HEK293 (cell line): Measurements from ENCODE around the gene EIF2D.

Experiments used
- BCL6B ChIP-seq: fragments of 450-650 bp; formaldehyde crosslinking; IDR thresholded peaks from 2 replicates; pipeline ENCODE4 v1.5.1; 2017; ENCODE audit warnings: missing biosample characterization, missing genetic modification characterization
- ELK4 ChIP-seq: IDR thresholded peaks from 2 replicates; pipeline ENCODE4 v1.6.1; 2011; ENCODE audit warnings: mild to moderate bottlenecking, low read depth, low read length, borderline replicate concordance
- KLF7 ChIP-seq: fragments of 450-650 bp; formaldehyde crosslinking; IDR thresholded peaks from 2 replicates; pipeline ENCODE4 v1.5.1; 2016; ENCODE audit warnings: missing biosample characterization, missing genetic modification characterization, borderline replicate concordance
- MYNN ChIP-seq: fragments of 450-650 bp; formaldehyde crosslinking; IDR thresholded peaks from 2 replicates; pipeline ENCODE4 v1.5.1; 2016; ENCODE audit warnings: missing biosample characterization, missing genetic modification characterization, borderline replicate concordance
- PBX3 ChIP-seq: sonication (generic); formaldehyde crosslinking; IDR thresholded peaks from 2 replicates; pipeline ENCODE4 v1.8.1; 2022; ENCODE audit warnings: mild to moderate bottlenecking, moderate library complexity, missing genetic modification reagents
- SCRT1 ChIP-seq: fragments of 450-650 bp; formaldehyde crosslinking; IDR thresholded peaks from 2 replicates; pipeline ENCODE4 v1.5.1; 2016; ENCODE audit warnings: missing biosample characterization, missing genetic modification characterization, borderline replicate concordance
- WT1 ChIP-seq: fragments of 450-650 bp; formaldehyde crosslinking; IDR thresholded peaks from 2 replicates; pipeline ENCODE4 v1.5.1; 2016; ENCODE audit warnings: missing biosample characterization, missing genetic modification characterization
- ZBTB26 ChIP-seq: fragments of 450-650 bp; formaldehyde crosslinking; optimal IDR thresholded peaks from 2 replicates; pipeline ENCODE3; 2016; ENCODE audit warnings: missing biosample characterization, mild to moderate bottlenecking, missing genetic modification characterization
- ZBTB48 ChIP-seq: fragments of 450-650 bp; formaldehyde crosslinking; IDR thresholded peaks from 2 replicates; pipeline ENCODE4 v1.5.1; 2016; ENCODE audit warnings: missing biosample characterization, missing genetic modification characterization
- ZFHX2 ChIP-seq: fragments of 450-650 bp; formaldehyde crosslinking; conservative IDR thresholded peaks from 2 replicates; pipeline ENCODE4 v1.5.1; 2016; ENCODE audit warnings: missing biosample characterization, missing genetic modification characterization
- ZFP41 ChIP-seq: fragments of 450-650 bp; formaldehyde crosslinking; IDR thresholded peaks from 2 replicates; pipeline ENCODE4 v1.5.1; 2016; ENCODE audit warnings: missing biosample characterization, missing genetic modification characterization, borderline replicate concordance
- ZIC2 ChIP-seq: fragments of 450-650 bp; formaldehyde crosslinking; IDR thresholded peaks from 2 replicates; pipeline ENCODE4 v1.5.1; 2016; ENCODE audit warnings: missing biosample characterization, missing genetic modification characterization
- ZNF121 ChIP-seq: fragments of 450-650 bp; formaldehyde crosslinking; IDR thresholded peaks from 2 replicates; pipeline ENCODE4 v1.5.1; 2016; ENCODE audit warnings: missing biosample characterization, missing genetic modification characterization
- ZNF138 ChIP-seq: fragments of 450-650 bp; formaldehyde crosslinking; IDR thresholded peaks from 2 replicates; pipeline ENCODE4 v1.5.1; 2016; ENCODE audit warnings: missing biosample characterization, missing genetic modification characterization, borderline replicate concordance
- ZNF140 ChIP-seq: fragments of 450-650 bp; formaldehyde crosslinking; IDR thresholded peaks from 2 replicates; pipeline ENCODE4 v1.5.1; 2016; ENCODE audit warnings: missing biosample characterization, missing genetic modification characterization
- ZNF157 ChIP-seq: fragments of 450-650 bp; formaldehyde crosslinking; IDR thresholded peaks from 2 replicates; pipeline ENCODE4 v1.5.1; 2016; ENCODE audit warnings: missing biosample characterization, missing genetic modification characterization
- ZNF19 ChIP-seq: fragments of 450-650 bp; formaldehyde crosslinking; IDR thresholded peaks from 2 replicates; pipeline ENCODE4; 2016; ENCODE audit warnings: missing biosample characterization, missing genetic modification characterization, low read depth
- ZNF2 ChIP-seq: fragments of 450-650 bp; formaldehyde crosslinking; IDR thresholded peaks from 2 replicates; pipeline ENCODE4 v1.5.1; 2016; ENCODE audit warnings: missing biosample characterization, missing genetic modification characterization
- ZNF221 ChIP-seq: fragments of 450-650 bp; formaldehyde crosslinking; IDR thresholded peaks from 2 replicates; pipeline ENCODE4 v1.5.1; 2017; ENCODE audit warnings: missing biosample characterization, missing genetic modification characterization, borderline replicate concordance
- ZNF223 ChIP-seq: fragments of 450-650 bp; formaldehyde crosslinking; IDR thresholded peaks from 2 replicates; pipeline ENCODE4 v1.5.1; 2016; ENCODE audit warnings: missing biosample characterization, missing genetic modification characterization
- ZNF302 ChIP-seq: fragments of 450-650 bp; formaldehyde crosslinking; IDR thresholded peaks from 2 replicates; pipeline ENCODE4 v1.5.1; 2016; ENCODE audit warnings: missing biosample characterization, missing genetic modification characterization, low read depth
- ZNF335 ChIP-seq: fragments of 450-650 bp; formaldehyde crosslinking; conservative IDR thresholded peaks from 2 replicates; pipeline ENCODE4 v1.5.1; 2016; ENCODE audit warnings: missing biosample characterization, missing genetic modification characterization
- ZNF398 ChIP-seq: fragments of 450-650 bp; formaldehyde crosslinking; IDR thresholded peaks from 2 replicates; pipeline ENCODE4 v1.5.1; 2017; ENCODE audit warnings: missing biosample characterization, missing genetic modification characterization
- ZNF423 ChIP-seq: fragments of 450-650 bp; formaldehyde crosslinking; IDR thresholded peaks from 2 replicates; pipeline ENCODE4 v1.5.1; 2016; ENCODE audit warnings: missing biosample characterization, missing genetic modification characterization
- ZNF48 ChIP-seq: fragments of 450-650 bp; formaldehyde crosslinking; IDR thresholded peaks from 2 replicates; pipeline ENCODE4 v1.5.1; 2016; ENCODE audit warnings: missing biosample characterization, missing genetic modification characterization
- ZNF510 ChIP-seq: fragments of 450-650 bp; formaldehyde crosslinking; IDR thresholded peaks from 2 replicates; pipeline ENCODE4 v1.5.1; 2018; ENCODE audit warnings: mild to moderate bottlenecking, missing genetic modification characterization, missing biosample characterization; ENCODE audit not compliant: insufficient replicate concordance
- ZNF610 ChIP-seq: fragments of 450-650 bp; formaldehyde crosslinking; IDR thresholded peaks from 2 replicates; pipeline ENCODE4 v1.5.1; 2016; ENCODE audit warnings: missing biosample characterization, missing genetic modification characterization, borderline replicate concordance
- ZNF623 ChIP-seq: fragments of 450-650 bp; formaldehyde crosslinking; IDR thresholded peaks from 2 replicates; pipeline ENCODE4 v1.5.1; 2016; ENCODE audit warnings: missing biosample characterization, missing genetic modification characterization
- ZNF624 ChIP-seq: fragments of 450-650 bp; formaldehyde crosslinking; IDR thresholded peaks from 2 replicates; pipeline ENCODE4 v1.5.1; 2017; ENCODE audit warnings: missing biosample characterization, missing genetic modification characterization
- ZNF658 ChIP-seq: fragments of 450-650 bp; formaldehyde crosslinking; IDR thresholded peaks from 2 replicates; pipeline ENCODE4; 2016; ENCODE audit warnings: missing biosample characterization, missing genetic modification characterization
- ZNF664 ChIP-seq: fragments of 450-650 bp; formaldehyde crosslinking; IDR thresholded peaks from 2 replicates; pipeline ENCODE4 v1.5.1; 2016; ENCODE audit warnings: missing biosample characterization, missing genetic modification characterization
- ZNF677 ChIP-seq: fragments of 450-650 bp; IDR thresholded peaks from 2 replicates; pipeline ENCODE4 v1.5.0; 2018; ENCODE audit warnings: missing biosample characterization, mild to moderate bottlenecking, missing genetic modification characterization, moderate library complexity
- ZNF785 ChIP-seq: fragments of 450-650 bp; formaldehyde crosslinking; IDR thresholded peaks from 2 replicates; pipeline ENCODE4 v1.5.1; 2016; ENCODE audit warnings: missing biosample characterization, missing genetic modification characterization
- ZSCAN30 ChIP-seq: fragments of 450-650 bp; IDR thresholded peaks from 2 replicates; pipeline ENCODE4 v1.5.1; 2018; ENCODE audit warnings: missing biosample characterization, mild to moderate bottlenecking, missing genetic modification characterization, moderate library complexity

EIF2D gene

GRCh38 chr1:206635080-206635977 lies 23.1 kb upstream of the EIF2D start, which contains the start of gene DYRK3 (continued):
- TF ChIP-seq ZFP41 (tag by site-specific recombination) (no peak), ZNF138 (tag by site-specific recombination) (no peak), SCRT1 (tag by site-specific recombination) (no peak), ZNF664 (tag by site-specific recombination) (no peak), ELK4 (no peak), ZNF335 (tag by site-specific recombination) (peak; percentile 49; the same call in 1 of the 2 replicates), ZNF140 (tag by site-specific recombination) (no peak), ZNF423 (tag by site-specific recombination) (peak; percentile 58), ZBTB48 (tag by site-specific recombination) (peak; percentile 68; the same call in 1 of the 2 replicates), ZBTB26 (tag by site-specific recombination) (peak; percentile 99), MYNN (tag by site-specific recombination) (peak; percentile 74), KLF7 (tag by site-specific recombination) (peak; percentile 59; the same call in 1 of the 2 replicates), ZFHX2 (tag by site-specific recombination) (peak; percentile 98), ZNF785 (no peak), ZNF623 (tag by site-specific recombination) (no peak), ZNF302 (no peak), ZNF157 (tag by site-specific recombination) (peak; percentile 42; the same call in 1 of the 2 replicates), PBX3 (CRISPR knock-in tag) (peak; percentile 93), ZSCAN30 (tag by site-specific recombination) (0 out of 2 replicates have a peak, but pooled peaks have one; percentile 15), ZIC2 (peak; percentile 98), ZNF223 (no peak), ZNF121 (tag by site-specific recombination) (peak; percentile 80), ZNF624 (tag by site-specific recombination) (no peak), BCL6B (tag by site-specific recombination) (no peak), ZNF19 (no peak), ZNF677 (tag by site-specific recombination) (no peak), WT1 (tag by site-specific recombination) (peak; percentile 20; the same call in 1 of the 2 replicates), ZNF510 (tag by site-specific recombination) (no peak), ZNF398 (tag by site-specific recombination) (peak; percentile 94), ZNF610 (peak; percentile 91), ZNF221 (tag by site-specific recombination) (no peak), ZNF48 (tag by site-specific recombination) (no peak), ZNF658 (no peak), ZNF2 (tag by site-specific recombination) (peak; percentile 92)
